ENCODE results near the gene POLR2B.
"Not testable (repeated sequence)": the region's sequence is repeated elsewhere in the genome, so short reads cannot be mapped to it uniquely, and the experiment has no call there.

POLR2B gene

GRCh38 chr4:56990109-56990905 is 11.6 kb downstream of the POLR2B start:
- DNase-seq: no peak

- no peak for DNase-seq
These were observed 16.8 kb downstream of the POLR2B start for GRCh38 chr4:56995525-56995924.

GRCh38 chr4:56999751-57000150 is 21.1 kb downstream of the POLR2B start:
- DNase-seq: no peak

GRCh38 chr4:57013543-57014120 is 34.9 kb downstream of the POLR2B start:
- DNase-seq: no peak

- DNase-seq: no peak
These were observed 40.3 kb downstream of the POLR2B start for GRCh38 chr4:57018980-57019379.

- no peak for DNase-seq
These were observed 41.9 kb downstream of the POLR2B start for GRCh38 chr4:57020467-57021101.

GRCh38 chr4:57023104-57023503 is 44.4 kb downstream of the POLR2B start:
- DNase-seq: no peak

- DNase-seq: no peak
These were observed 55.8 kb downstream of the POLR2B start for GRCh38 chr4:57034520-57034919.

GRCh38 chr4:57037982-57038604 is 59.4 kb downstream of the POLR2B start:
- DNase-seq: peak; percentile 74

GRCh38 chr4:57039345-57039744 is 60.6 kb downstream of the POLR2B start:
- DNase-seq: no peak

GRCh38 chr4:57040510-57040909 is 61.8 kb downstream of the POLR2B start:
- peak; percentile 18 for DNase-seq

- no peak for DNase-seq
These were observed 62.3 kb downstream of the POLR2B start for GRCh38 chr4:57041020-57041419.

GRCh38 chr4:57042711-57043169 is 64.0 kb downstream of the POLR2B start:
- DNase-seq: no peak

- DNase-seq: no peak
These were observed 64.9 kb downstream of the POLR2B start for GRCh38 chr4:57043347-57044251.

- DNase-seq: no peak
These were observed 65.6 kb downstream of the POLR2B start for GRCh38 chr4:57044279-57044678.

GRCh38 chr4:57044996-57045395 is 66.3 kb downstream of the POLR2B start:
- DNase-seq: no peak

GRCh38 chr4:57047046-57047445 is 68.3 kb downstream of the POLR2B start:
- DNase-seq: not testable (repeated sequence)

GRCh38 chr4:57048590-57049304 is 70.1 kb downstream of the POLR2B start:
- no peak for DNase-seq

- no peak for DNase-seq
These were observed 72.4 kb downstream of the POLR2B start for GRCh38 chr4:57051095-57051494.

GRCh38 chr4:57051524-57051923 is 72.8 kb downstream of the POLR2B start:
- no peak for DNase-seq

- no peak for DNase-seq
These were observed 74.8 kb downstream of the POLR2B start for GRCh38 chr4:57053508-57053907.

- DNase-seq: no peak
These were observed 77.2 kb downstream of the POLR2B start for GRCh38 chr4:57055886-57056285.

All from DMS53 (cell line).